Measurements from ENCODE around the gene SENP2. TPM values are rescaled to one million over a fixed set of nuclear protein-coding genes. Genes with fewer than 3 reads are reported as not detected.

The SENP2 gene
- total and polyA plus RNA-seq, 7 experiments from 2014 or later: 11.0 to 59.2 (median 40.8) TPM

- H3K4me3 ChIP-seq (ENCODE audit: low read length): no peak overlapping the region
- ChIA-PET CTCF (interaction anchor here (0.6 kb wide), 1 partner anchor 1090 kb away, joined by 3 read pairs; no protein-coding TSS in a partner anchor), POLR2A (no interaction called here)
- ATAC-seq (peak; percentile 45), DNase-seq (no peak)
- H3K4me3 Mint-ChIP-seq: no peak overlapping the region
- H3K4me1 ChIP-seq (ENCODE audit: control insufficient read depth in 2 of 2, insufficient read depth in 2 of 2, low read length in 2 of 2): no peaks in the 10 kb centered on the region
- no peaks in the 10 kb centered on the region for H3K4me1 Mint-ChIP-seq
- peaks cover 0 to 3% (median 0%) of the 10 kb centered on the region in 5 donors for H3K36me3 Mint-ChIP-seq
- H3K9me3 Mint-ChIP-seq: peaks cover 0 to 30% (median 16%) of the 10 kb centered on the region in 11 donors
- intact Hi-C loops (cut with micrococcal nuclease): loop anchor here in 1 of 2 donors (1.0 kb wide), 1 partner anchor 91 kb away; no protein-coding TSS in a partner anchor
- no peaks in the 10 kb centered on the region for H3K36me3 ChIP-seq (ENCODE audit: control insufficient read depth in 2 of 3, insufficient read depth in 3 of 3, low read length in 3 of 3)
- H3K27ac Mint-ChIP-seq: no peak overlapping the region
- peaks cover 11 to 58% (median 27%) of the 10 kb centered on the region in 5 donors for H3K27me3 Mint-ChIP-seq
- no peak overlapping the region for H3K27ac ChIP-seq (ENCODE audit: low read depth, low read length)
- H3K9me3 ChIP-seq (ENCODE audit: control insufficient read depth in 2 of 3, low read length in 3 of 3): peaks cover 0 to 4% (median 0%) of the 10 kb centered on the region in 3 experiments
- H3K27me3 ChIP-seq (ENCODE audit: control insufficient read depth in 2 of 2, insufficient read depth in 2 of 2, low read length in 2 of 2): peaks cover 0 to 2% of the 10 kb centered on the region in 2 donors
Measured at GRCh38 chr3:185677146-185677829, 91.2 kb downstream of the SENP2 start.

GRCh38 chr3:185678027-185678426 lies 91.9 kb downstream of the SENP2 start:
- Mint-ChIP-seq H3K27me3 (peaks cover 17 to 57% (median 34%) of the 10 kb centered on the region in 5 donors), H3K4me3 (no peak overlapping the region), H3K27ac (no peak overlapping the region), H3K4me1 (no peaks in the 10 kb centered on the region), H3K9me3 (peaks cover 0 to 30% (median 16%) of the 10 kb centered on the region in 11 donors), H3K36me3 (peaks cover 0 to 3% (median 0%) of the 10 kb centered on the region in 5 donors)
- Histone ChIP-seq H3K4me3 (ENCODE audit: low read length) (no peak overlapping the region), H3K27me3 (ENCODE audit: control insufficient read depth in 2 of 2, insufficient read depth in 2 of 2, low read length in 2 of 2) (peaks cover 0 to 2% of the 10 kb centered on the region in 2 donors), H3K36me3 (ENCODE audit: control insufficient read depth in 2 of 3, insufficient read depth in 3 of 3, low read length in 3 of 3) (no peaks in the 10 kb centered on the region), H3K4me1 (ENCODE audit: control insufficient read depth in 2 of 2, insufficient read depth in 2 of 2, low read length in 2 of 2) (no peaks in the 10 kb centered on the region), H3K9me3 (ENCODE audit: control insufficient read depth in 2 of 3, low read length in 3 of 3) (peaks cover 0 to 4% (median 0%) of the 10 kb centered on the region in 3 experiments), H3K27ac (ENCODE audit: low read depth, low read length) (no peak overlapping the region)
- ChIA-PET CTCF (no interaction called here), POLR2A (no interaction called here)
- no peak for DNase-seq
- intact Hi-C loops (cut with micrococcal nuclease): no loop called here
- ATAC-seq: no peak

GRCh38 chr3:185680231-185680630 lies 94.1 kb downstream of the SENP2 start:
- Mint-ChIP-seq H3K4me3 (no peak overlapping the region), H3K27ac (no peak overlapping the region), H3K36me3 (peaks cover 0 to 3% (median 0%) of the 10 kb centered on the region in 5 donors), H3K9me3 (peaks cover 0 to 30% (median 16%) of the 10 kb centered on the region in 11 donors), H3K4me1 (no peaks in the 10 kb centered on the region), H3K27me3 (peaks cover 11 to 46% (median 28%) of the 10 kb centered on the region in 5 donors)
- Histone ChIP-seq H3K27ac (ENCODE audit: low read depth, low read length) (no peak overlapping the region), H3K27me3 (ENCODE audit: control insufficient read depth in 2 of 2, insufficient read depth in 2 of 2, low read length in 2 of 2) (peaks cover 0 to 2% of the 10 kb centered on the region in 2 donors), H3K4me1 (ENCODE audit: control insufficient read depth in 2 of 2, insufficient read depth in 2 of 2, low read length in 2 of 2) (no peaks in the 10 kb centered on the region), H3K36me3 (ENCODE audit: control insufficient read depth in 2 of 3, insufficient read depth in 3 of 3, low read length in 3 of 3) (no peaks in the 10 kb centered on the region), H3K4me3 (ENCODE audit: low read length) (no peak overlapping the region), H3K9me3 (ENCODE audit: control insufficient read depth in 2 of 3, low read length in 3 of 3) (peaks cover 0 to 4% (median 0%) of the 10 kb centered on the region in 3 experiments)
- ChIA-PET POLR2A (no interaction called here), CTCF (no interaction called here)
- intact Hi-C loops (cut with micrococcal nuclease): no loop called here
- ATAC-seq: no peak
- no peak for DNase-seq

Other genes starting within 250 kb of the SENP2 start
- 1 to 10 TPM; 6.2 to 9.7 (median 7.8) TPM for gene MAP3K13, start 223.2 kb upstream of the SENP2 start, total RNA-seq
- gene MAP3K13, start 223.2 kb upstream of the SENP2 start, polyA plus RNA-seq: 10 to 100 TPM; 40.1 to 53.8 TPM
- 10 to 100 TPM; 23.7 to 30.5 (median 29.1) TPM for gene TMEM41A, start 87.3 kb upstream of the SENP2 start, total RNA-seq
- 10 to 100 TPM; 20.4 to 29.3 TPM for gene TMEM41A, start 87.3 kb upstream of the SENP2 start, polyA plus RNA-seq
- not detected for gene LIPH, start 33.7 kb upstream of the SENP2 start, total RNA-seq
- not detected for gene LIPH, start 33.7 kb upstream of the SENP2 start, polyA plus RNA-seq
- gene IGF2BP2, start 238.7 kb downstream of the SENP2 start, total RNA-seq: 1 to 10 TPM in 2 of 5 experiments, under 1 TPM in 2, not detected in 1; 0.14 to 5.0 (median 0.87) TPM
- not detected for gene IGF2BP2, start 238.7 kb downstream of the SENP2 start, polyA plus RNA-seq

Measured in naive thymus-derived CD4-positive, alpha-beta T cell (primary cell).